Measurements from ENCODE around the gene SATB1. TPM values are rescaled to one million over a fixed set of nuclear protein-coding genes. Genes with fewer than 3 reads are reported as not detected.

Gene SATB1
- 2.3 and 14.8 TPM in 2 replicates for total RNA-seq

DNA sequence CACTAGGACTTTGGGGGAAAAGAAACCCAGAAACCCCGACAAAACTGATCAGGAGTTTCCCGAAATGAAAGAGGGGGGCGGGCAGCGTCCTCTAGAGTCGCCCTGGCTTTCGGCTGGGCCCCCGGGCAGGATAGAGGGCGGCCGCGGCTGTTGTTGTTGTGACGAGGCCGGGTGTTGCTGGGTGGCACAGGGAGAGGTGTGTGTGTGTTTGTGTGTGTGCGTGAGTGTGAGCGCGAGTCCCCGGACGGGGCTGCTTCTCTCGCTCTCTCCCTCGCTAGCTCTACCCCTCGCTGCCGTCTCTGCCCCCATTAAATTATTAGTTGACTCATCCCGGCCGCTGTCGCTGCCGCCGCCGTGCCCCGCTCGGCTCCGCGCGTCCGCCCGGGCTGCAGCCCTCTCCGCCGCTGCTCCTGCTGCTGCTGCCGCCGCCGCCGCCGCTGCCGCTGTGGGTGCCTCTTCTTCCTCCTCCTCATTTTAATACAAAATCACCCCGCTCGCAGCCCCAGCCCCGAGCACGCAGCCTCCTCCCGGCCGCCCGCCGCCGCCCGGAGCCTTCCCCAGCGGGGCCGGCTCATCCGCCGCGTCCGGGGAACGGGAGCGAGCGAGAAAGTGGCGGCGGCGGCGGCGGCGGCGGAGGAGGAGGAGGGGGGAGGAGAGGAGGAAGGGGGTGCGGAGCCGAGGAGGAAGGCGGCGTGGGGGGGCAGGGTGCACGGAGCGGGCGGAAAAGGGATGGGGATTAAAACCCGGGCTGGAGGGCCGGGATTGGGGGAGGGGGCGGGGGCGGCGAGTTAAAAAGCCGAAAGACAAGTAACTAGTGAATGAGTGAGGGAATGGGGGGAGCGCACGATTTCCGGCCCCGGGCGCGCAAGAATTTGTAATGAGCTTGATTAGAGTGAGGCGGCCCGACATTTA is at the start of gene SATB1:
Gene SATB1, minus strand, starts transcription at position 611 of the 912 bp plus-strand sequence. CDS start 4,372 bp downstream, outside the sequence.

Measured in mesangial cell (primary cell).